HUES48 (cell line): ENCODE data around the gene ZNF407.

ENCODE experiments used
- H3K27ac ChIP-seq: one replicate; pipeline ENCODE4 v1.7.0; 2013; ENCODE audit warnings: low read depth, low read length, inconsistent platforms
- H3K27me3 ChIP-seq: 2 replicates; pipeline ENCODE4 v1.6.1; 2013; ENCODE audit warnings: mild to moderate bottlenecking, low read length; ENCODE audit not compliant: control insufficient read depth, insufficient read depth
- H3K36me3 ChIP-seq: 2 replicates; pipeline ENCODE4 v1.6.1; 2013; ENCODE audit warnings: low read length; ENCODE audit not compliant: control insufficient read depth, insufficient read depth
- H3K4me1 ChIP-seq: 2 replicates; pipeline ENCODE4 v1.6.1; 2013; ENCODE audit warnings: mild to moderate bottlenecking, low read length; ENCODE audit not compliant: control insufficient read depth, insufficient read depth
- H3K4me3 ChIP-seq: 2 replicates; pipeline ENCODE4 v1.5.1; 2013; ENCODE audit warnings: mild to moderate bottlenecking, low read depth, low read length
- H3K9ac ChIP-seq: 2 replicates; pipeline ENCODE4 v1.6.1; 2013; ENCODE audit warnings: mild to moderate bottlenecking, low read depth, low read length, moderate library complexity
- H3K9me3 ChIP-seq: 2 replicates; pipeline ENCODE4 v1.6.1; 2013; ENCODE audit warnings: low read length; ENCODE audit not compliant: control insufficient read depth, insufficient read depth

ZNF407 gene

DNA sequence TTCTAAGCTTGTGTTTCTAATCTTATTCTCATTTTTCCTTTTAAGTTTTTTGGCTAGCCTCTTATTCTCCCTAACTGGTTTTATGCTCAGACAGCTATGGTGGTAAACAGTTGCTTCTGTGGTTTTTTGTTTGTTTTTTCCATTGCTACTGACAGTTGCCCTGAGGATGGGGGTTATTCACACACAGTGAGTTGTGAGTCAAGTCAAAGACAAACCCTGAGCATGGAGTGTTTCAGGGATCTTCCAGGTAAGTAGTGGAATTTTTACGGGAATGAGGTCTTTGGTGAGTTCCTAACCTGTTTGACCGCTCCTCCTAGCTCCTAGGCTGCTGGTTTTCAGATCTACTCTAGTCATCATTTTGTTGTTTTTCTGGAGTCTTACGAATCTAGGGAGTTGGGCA is 162.8 kb downstream of the ZNF407 start:
- Histone ChIP-seq H3K4me3 (no peak overlapping the region), H3K27ac (no peak overlapping the region), H3K27me3 (no peaks in the 10 kb centered on the region)

DNA sequence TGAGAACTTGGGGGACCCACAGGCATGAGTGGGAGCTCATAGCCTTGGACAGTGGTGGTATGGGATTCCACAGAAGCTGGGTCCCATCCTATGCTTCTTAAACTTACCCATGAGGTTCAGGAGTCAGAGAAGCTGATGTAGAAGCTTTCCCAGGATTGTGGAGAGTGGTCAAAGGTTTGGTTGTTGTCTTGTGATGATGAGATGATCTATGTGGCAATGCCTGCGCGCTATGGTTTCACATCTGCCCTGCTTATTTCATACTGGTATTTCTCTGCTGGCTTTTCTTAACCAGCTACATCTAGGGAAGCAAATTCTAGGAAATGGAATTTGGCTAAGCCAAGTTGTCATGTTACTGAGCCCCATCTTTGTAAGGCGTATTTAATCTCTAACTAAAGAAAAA is 168.6 kb downstream of the ZNF407 start:
- Histone ChIP-seq H3K9me3 (no peaks in the 10 kb centered on the region), H3K27me3 (no peaks in the 10 kb centered on the region), H3K36me3 (no peaks in the 10 kb centered on the region), H3K4me3 (no peak overlapping the region), H3K9ac (no peak overlapping the region), H3K4me1 (no peaks in the 10 kb centered on the region), H3K27ac (no peak overlapping the region)

More for the DNA sequence above, 162.8 kb downstream of the ZNF407 start:
- H3K9ac ChIP-seq = no peak overlapping the region
- no peaks in the 10 kb centered on the region for H3K36me3 ChIP-seq
- no peaks in the 10 kb centered on the region for H3K9me3 ChIP-seq
- 0 out of 2 replicates have a peak, but pooled peaks cover 6% of the 10 kb centered on the region for H3K4me1 ChIP-seq

DNA sequence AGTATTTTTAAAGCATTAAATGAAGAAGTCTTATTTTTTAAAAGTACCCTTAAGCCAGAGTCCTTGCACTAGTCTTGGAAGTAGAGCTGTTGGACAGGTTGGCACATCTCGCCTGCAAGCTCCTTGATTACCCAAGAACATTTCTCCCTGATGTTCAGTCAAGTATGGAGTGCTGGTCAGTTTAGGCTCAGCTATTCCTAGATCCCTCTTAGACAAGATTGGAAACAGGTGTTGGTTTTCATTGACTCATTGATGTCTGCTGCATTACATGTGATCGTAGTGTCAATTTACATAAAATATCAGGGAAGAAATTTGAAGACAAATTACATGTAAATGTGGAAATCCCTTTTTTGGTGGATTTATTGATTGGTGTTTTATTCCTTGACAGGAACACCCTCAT is 170.4 kb downstream of the ZNF407 start:
- H3K9ac ChIP-seq = no peak overlapping the region
- H3K4me3 ChIP-seq = no peak overlapping the region
- H3K4me1 ChIP-seq = no peaks in the 10 kb centered on the region
- H3K27me3 ChIP-seq = no peaks in the 10 kb centered on the region
- no peaks in the 10 kb centered on the region for H3K9me3 ChIP-seq
- no peak overlapping the region for H3K27ac ChIP-seq
- no peaks in the 10 kb centered on the region for H3K36me3 ChIP-seq

DNA sequence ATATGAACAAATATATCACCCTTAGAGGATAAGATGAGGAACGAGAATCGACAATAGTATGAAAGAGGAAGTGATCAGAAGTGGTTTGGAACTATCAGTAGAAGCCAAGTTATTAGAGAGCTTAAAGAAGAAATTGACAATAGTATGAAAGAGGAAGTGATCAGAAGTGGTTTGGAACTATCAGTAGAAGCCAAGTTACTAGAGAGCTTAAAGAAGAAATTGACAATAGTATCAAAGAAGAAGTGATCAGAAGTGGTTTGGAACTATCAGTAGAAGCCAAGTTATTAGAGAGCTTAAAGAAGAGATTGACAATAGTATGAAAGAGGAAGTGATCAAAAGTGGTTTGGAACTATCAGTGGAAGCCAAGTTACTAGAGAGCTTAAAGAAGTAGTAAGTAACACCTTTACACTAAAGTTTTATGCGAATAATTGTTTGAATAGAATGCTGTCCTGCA is 175.5 kb downstream of the ZNF407 start:
- H3K27me3 ChIP-seq = no peaks in the 10 kb centered on the region
- no peaks in the 10 kb centered on the region for H3K4me1 ChIP-seq
- H3K27ac ChIP-seq = no peak overlapping the region
- no peak overlapping the region for H3K9ac ChIP-seq
- no peaks in the 10 kb centered on the region for H3K9me3 ChIP-seq
- H3K36me3 ChIP-seq = no peaks in the 10 kb centered on the region
- H3K4me3 ChIP-seq = no peak overlapping the region

DNA sequence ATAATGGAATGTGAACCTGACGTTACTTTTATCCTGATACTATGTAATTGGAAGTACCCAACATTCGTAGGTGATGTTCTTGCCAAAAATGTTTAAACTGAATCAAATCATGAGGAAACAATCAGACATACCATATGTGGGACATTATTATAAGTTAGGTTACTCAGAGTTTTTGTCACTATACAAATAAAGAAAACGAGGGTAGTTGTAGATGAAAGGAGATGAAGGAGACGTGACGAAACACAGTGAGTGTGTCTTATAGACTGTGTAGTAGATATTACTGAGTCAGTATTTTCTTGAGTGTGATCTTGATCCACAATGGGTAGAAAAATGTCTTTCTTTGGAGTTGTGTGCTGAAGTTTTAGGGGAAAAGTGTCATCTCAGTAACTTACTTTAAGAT is 176.8 kb downstream of the ZNF407 start:
- no peak overlapping the region for H3K4me3 ChIP-seq
- H3K36me3 ChIP-seq = no peaks in the 10 kb centered on the region
- no peaks in the 10 kb centered on the region for H3K4me1 ChIP-seq
- H3K9me3 ChIP-seq = no peaks in the 10 kb centered on the region
- H3K27me3 ChIP-seq = no peaks in the 10 kb centered on the region
- H3K9ac ChIP-seq = no peak overlapping the region
- H3K27ac ChIP-seq = no peak overlapping the region

DNA sequence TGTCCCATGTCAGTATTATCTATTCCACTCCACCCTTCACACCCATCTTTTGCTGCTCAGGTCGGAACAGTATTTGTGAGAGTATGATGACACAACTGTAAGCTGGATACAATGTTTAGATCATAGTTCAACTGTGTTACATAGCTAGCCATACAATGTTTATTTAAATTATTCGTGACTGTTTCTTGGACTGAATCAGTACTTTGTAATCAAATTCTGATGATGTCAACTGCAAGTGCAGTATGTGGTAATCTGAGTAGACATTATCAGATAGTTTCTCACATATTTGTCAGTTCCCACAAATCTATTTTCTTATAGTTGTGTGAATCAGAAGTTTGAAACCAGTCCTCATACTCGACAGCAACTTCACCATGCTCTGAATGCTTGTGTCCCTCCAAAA is 177.6 kb downstream of the ZNF407 start:
- H3K9ac ChIP-seq = no peak overlapping the region
- no peak overlapping the region for H3K27ac ChIP-seq
- H3K27me3 ChIP-seq = no peaks in the 10 kb centered on the region
- no peaks in the 10 kb centered on the region for H3K36me3 ChIP-seq
- no peaks in the 10 kb centered on the region for H3K9me3 ChIP-seq
- H3K4me1 ChIP-seq = no peaks in the 10 kb centered on the region
- no peak overlapping the region for H3K4me3 ChIP-seq

DNA sequence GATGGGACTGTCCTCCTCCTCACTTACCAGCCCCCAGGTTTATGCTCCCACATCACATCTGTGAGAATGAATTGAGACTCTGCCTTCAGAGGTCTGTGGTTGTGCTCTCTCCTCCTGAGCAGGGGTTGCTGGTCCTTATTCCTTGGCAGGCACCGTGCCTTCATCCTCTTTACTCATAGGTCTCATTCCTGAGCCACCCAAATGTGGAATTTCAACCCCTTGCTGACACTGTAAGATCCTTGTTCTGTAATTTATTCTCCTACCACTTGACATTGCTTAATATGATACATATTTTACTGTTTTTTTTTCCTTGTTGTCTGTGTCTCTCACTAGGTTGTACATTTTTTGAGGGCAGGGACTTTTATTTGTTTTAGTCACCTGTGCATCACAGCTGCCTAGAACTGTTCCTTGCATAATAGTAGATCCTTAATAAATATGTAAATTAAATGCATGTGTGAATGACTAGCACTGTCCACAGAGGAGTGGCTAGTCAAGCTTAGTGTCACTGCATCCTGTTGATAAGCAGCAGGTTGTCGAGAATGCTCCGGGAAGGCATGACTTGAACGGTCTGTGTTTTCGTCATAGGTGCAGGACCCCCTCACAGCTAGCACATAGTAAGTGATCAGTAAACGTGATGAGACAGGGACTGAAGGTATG is 180.6 kb downstream of the ZNF407 start:
- Histone ChIP-seq H3K9me3 (no peaks in the 10 kb centered on the region), H3K36me3 (no peaks in the 10 kb centered on the region), H3K27ac (no peak overlapping the region), H3K4me1 (no peaks in the 10 kb centered on the region), H3K27me3 (no peaks in the 10 kb centered on the region), H3K4me3 (no peak overlapping the region), H3K9ac (no peak overlapping the region)

DNA sequence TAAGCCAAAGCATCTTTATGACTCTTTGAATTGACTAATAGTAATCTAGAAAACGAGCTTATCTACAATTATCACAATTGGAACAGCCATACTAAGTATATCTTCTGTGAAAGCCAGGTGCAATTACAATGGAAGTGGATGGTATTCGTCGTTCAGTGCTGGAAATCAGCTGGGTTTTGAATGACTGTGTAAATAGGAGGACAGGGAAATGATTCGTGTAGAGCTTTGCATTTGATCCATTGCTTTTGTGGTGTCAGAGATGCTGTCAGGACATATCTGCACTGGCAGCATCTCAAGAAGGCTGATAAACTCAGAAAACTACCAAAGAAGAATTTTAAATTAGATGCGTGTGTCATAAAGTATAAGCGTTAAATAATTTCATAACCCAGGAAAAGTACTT is 187.1 kb downstream of the ZNF407 start:
- Histone ChIP-seq H3K4me3 (no peak overlapping the region), H3K27ac (no peak overlapping the region), H3K9ac (no peak overlapping the region), H3K27me3 (no peaks in the 10 kb centered on the region), H3K36me3 (no peaks in the 10 kb centered on the region), H3K9me3 (no peaks in the 10 kb centered on the region), H3K4me1 (no peaks in the 10 kb centered on the region)

DNA sequence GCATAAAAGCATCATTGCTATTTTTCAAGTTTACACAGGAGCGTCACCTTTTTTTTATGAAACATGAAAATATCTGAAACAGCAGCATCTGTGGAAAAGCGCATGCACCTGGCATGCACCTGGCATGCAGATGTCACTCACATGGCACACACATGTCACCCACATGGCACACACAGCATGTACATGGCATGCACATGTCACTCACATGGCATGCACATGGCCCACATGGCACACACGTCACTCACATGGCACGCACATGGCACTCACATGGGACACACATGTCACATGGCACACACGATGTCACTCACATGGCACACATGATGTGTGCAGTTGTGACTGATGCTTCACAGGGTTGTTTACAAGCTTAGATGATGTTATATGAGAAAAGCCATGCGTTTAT is 188.0 kb downstream of the ZNF407 start:
- no peaks in the 10 kb centered on the region for H3K9me3 ChIP-seq

DNA sequence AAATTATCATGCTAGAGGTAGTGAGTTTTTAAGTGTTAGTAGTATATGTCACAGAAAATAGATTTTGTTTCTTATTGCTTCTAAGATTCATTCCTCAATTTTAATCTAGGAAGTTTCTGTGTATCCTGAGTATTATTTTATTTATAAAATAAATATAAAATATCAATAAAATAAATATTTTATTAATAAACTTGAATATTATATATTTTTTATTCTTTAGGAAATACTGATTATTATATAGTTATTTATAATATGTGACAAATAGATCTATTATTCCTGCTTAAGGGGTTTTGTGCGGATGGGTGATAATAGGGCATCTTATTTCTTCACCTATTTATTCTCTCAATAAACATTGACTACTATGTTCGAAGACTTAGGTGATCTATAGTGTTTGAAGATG is 191.0 kb downstream of the ZNF407 start:
- Histone ChIP-seq H3K4me3 (no peak overlapping the region), H3K9me3 (no peaks in the 10 kb centered on the region), H3K27me3 (no peaks in the 10 kb centered on the region), H3K36me3 (no peaks in the 10 kb centered on the region), H3K9ac (no peak overlapping the region), H3K4me1 (no peaks in the 10 kb centered on the region), H3K27ac (no peak overlapping the region)

More for the DNA sequence above, 188.0 kb downstream of the ZNF407 start:
- H3K4me3 ChIP-seq = no peak overlapping the region
- H3K27ac ChIP-seq = no peak overlapping the region
- no peak overlapping the region for H3K9ac ChIP-seq
- no peaks in the 10 kb centered on the region for H3K27me3 ChIP-seq
- no peaks in the 10 kb centered on the region for H3K4me1 ChIP-seq
- H3K36me3 ChIP-seq = no peaks in the 10 kb centered on the region

DNA sequence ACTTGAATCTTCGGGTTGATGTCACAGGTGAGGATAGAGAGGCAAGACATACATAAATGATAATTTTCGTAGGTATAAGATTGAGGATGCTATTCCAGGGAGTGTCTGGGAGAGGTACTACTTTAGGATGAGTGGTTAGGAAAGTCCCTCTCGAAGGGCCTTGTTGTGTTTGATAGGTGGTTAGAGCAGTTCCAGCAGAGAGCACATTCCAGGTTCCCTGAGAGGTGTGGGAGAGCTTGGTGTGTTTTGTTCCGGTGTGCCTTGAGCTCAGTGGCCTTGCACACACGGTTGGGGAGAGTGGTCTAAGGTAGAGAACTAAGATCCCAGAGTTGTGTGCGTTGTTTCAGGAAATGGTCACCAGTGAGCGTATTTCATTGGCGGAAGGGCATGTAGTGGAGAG is 191.4 kb downstream of the ZNF407 start:
- Histone ChIP-seq H3K36me3 (no peaks in the 10 kb centered on the region), H3K27me3 (no peaks in the 10 kb centered on the region), H3K9ac (no peak overlapping the region), H3K9me3 (no peaks in the 10 kb centered on the region), H3K4me1 (no peaks in the 10 kb centered on the region), H3K27ac (no peak overlapping the region), H3K4me3 (no peak overlapping the region)
